HG02588 (cell line): ENCODE data around the gene ACCSL.

ENCODE experiments used
- ATAC-seq: cut with Tn5 transposase; IDR thresholded peaks from one replicate; pipeline ENCODE4 v1.9.1; 2021; ENCODE audit warnings: mild to moderate bottlenecking, moderate library complexity; ENCODE audit not compliant: unreplicated experiment

Gene ACCSL

GRCh38 chr11:44049832-44050231, 2.1 kb downstream of the ACCSL start:
- no peak for ATAC-seq

GRCh38 chr11:44051171-44051570, 3.4 kb downstream of the ACCSL start:
- ATAC-seq = no peak

GRCh38 chr11:44057340-44057739, 9.6 kb downstream of the ACCSL start:
- no peak for ATAC-seq

- ATAC-seq = no peak
Measured at GRCh38 chr11:44058275-44058674, 10.5 kb downstream of the ACCSL start.

- ATAC-seq = no peak
Measured at GRCh38 chr11:44065161-44065661, 17.4 kb downstream of the ACCSL start.

GRCh38 chr11:44065841-44066731, 18.3 kb downstream of the ACCSL start, which contains the start of gene ACCS:
Gene ACCS (plus strand): TSS chr11:44066270. CDS start chr11:44067628, 1,358 bp downstream.
- peak; percentile 94 for ATAC-seq

GRCh38 chr11:44066732-44067141, 19.0 kb downstream of the ACCSL start:
- ATAC-seq = no peak

GRCh38 chr11:44067266-44067665, 19.5 kb downstream of the ACCSL start:
- no peak for ATAC-seq

- ATAC-seq = no peak
Measured at GRCh38 chr11:44068180-44068579, 20.4 kb downstream of the ACCSL start.

- ATAC-seq = no peak
Measured at GRCh38 chr11:44071157-44071556, 23.4 kb downstream of the ACCSL start.

- ATAC-seq = no peak
Measured at GRCh38 chr11:44072757-44073658, 25.2 kb downstream of the ACCSL start.

GRCh38 chr11:44078794-44079193, 31.0 kb downstream of the ACCSL start:
- ATAC-seq = no peak

- no peak for ATAC-seq
Measured at GRCh38 chr11:44079376-44079775, 31.6 kb downstream of the ACCSL start.

GRCh38 chr11:44080951-44081350, 33.2 kb downstream of the ACCSL start:
- ATAC-seq = no peak

- ATAC-seq = no peak
Measured at GRCh38 chr11:44082645-44083044, 34.9 kb downstream of the ACCSL start.

GRCh38 chr11:44083433-44083832, 35.7 kb downstream of the ACCSL start:
- no peak for ATAC-seq

GRCh38 chr11:44083906-44084305, 36.1 kb downstream of the ACCSL start:
- no peak for ATAC-seq

- no peak for ATAC-seq
Measured at GRCh38 chr11:44085330-44085729, 37.5 kb downstream of the ACCSL start.

GRCh38 chr11:44088377-44088776, 40.6 kb downstream of the ACCSL start:
- ATAC-seq = no peak

- no peak for ATAC-seq
Measured at GRCh38 chr11:44088871-44089270, 41.1 kb downstream of the ACCSL start.

- ATAC-seq = no peak
Measured at GRCh38 chr11:44090539-44090938, 42.8 kb downstream of the ACCSL start.
